Colonic mucosa (tissue), 4 donors: ENCODE results near the gene SPIN2B. TPM values are rescaled to one million over a fixed set of nuclear protein-coding genes. Genes with fewer than 3 reads are reported as not detected.

Source experiments
- DNase-seq: peaks from one replicate; pipeline ENCODE4 v3.0.0-alpha.2; 2020
- H3K27ac ChIP-seq: fragments of 200-600 bp; one replicate; pipeline ENCODE4 v1.8.0; 2021
- H3K27me3 ChIP-seq: fragments of 200-600 bp; one replicate; pipeline ENCODE4 v1.8.0; 2021
- H3K36me3 ChIP-seq: fragments of 200-600 bp; one replicate; pipeline ENCODE4 v1.8.0; 2021
- H3K4me1 ChIP-seq: fragments of 200-600 bp; one replicate; pipeline ENCODE4 v1.8.0; 2021; ENCODE audit warnings: mild to moderate bottlenecking
- H3K4me3 ChIP-seq: fragments of 200-600 bp; one replicate; pipeline ENCODE4 v1.8.0; 2021
- H3K9ac ChIP-seq, 2 donors: one replicate each; pipeline ENCODE4 v1.7.0; 2013; ENCODE audit warnings: control low read depth in 2 of 2, low read depth in 2 of 2, low read length in 2 of 2
- H3K9me3 ChIP-seq: fragments of 200-600 bp; one replicate; pipeline ENCODE4 v1.8.0; 2021
- CTCF ChIP-seq: fragments of 200-600 bp; IDR thresholded peaks from one replicate; pipeline ENCODE4 v1.8.0; 2022; ENCODE audit warnings: antibody characterized with exemption, mild to moderate bottlenecking
- intact Hi-C: fragments of 100-400 bp; cut with DNase I; formaldehyde crosslinking; loops from one replicate; pipeline ENCODE4 v1.14.1; 2022
- total RNA-seq, 2 donors: library from RNA; stranded (reverse); fragmentation: NEBNext Ultra II Directional in 1 of 2; extraction: Animal tissue kit (Norgen Biotek cat#: 25700) in 1 of 2; gene quantifications; one replicate each; pipeline ENCODE4 v1.2.1, GENCODE V29; 2021
- donor health status: healthy.
- donor health status: DM: no; HTN: no; CAD: no.
- donor health status: DM: no; HTN: no; CAD: no.

The SPIN2B gene
- total RNA-seq, 2 donors from 2014 or later = 9.9 to 10.2 TPM

GRCh38 chrX:57074458-57074857 lies 46.9 kb downstream of the SPIN2B start:
- Histone ChIP-seq H3K27ac (no peak overlapping the region), H3K9ac (no peak overlapping the region), H3K4me3 (no peak overlapping the region), H3K4me1 (no peaks in the 10 kb centered on the region), H3K36me3 (no peaks in the 10 kb centered on the region), H3K9me3 (no peaks in the 10 kb centered on the region), H3K27me3 (no peaks in the 10 kb centered on the region)
- no peak for DNase-seq
- intact Hi-C loops = no loop called here
- no peak for TF ChIP-seq CTCF

- no peak for TF ChIP-seq CTCF
- H3K27me3 ChIP-seq = no peaks in the 10 kb centered on the region
- no peak overlapping the region for H3K9ac ChIP-seq
- no peaks in the 10 kb centered on the region for H3K36me3 ChIP-seq
- H3K27ac ChIP-seq = no peak overlapping the region
- no peak overlapping the region for H3K4me3 ChIP-seq
- no peaks in the 10 kb centered on the region for H3K4me1 ChIP-seq
- DNase-seq = no peak
- intact Hi-C loops = no loop called here
- H3K9me3 ChIP-seq = no peaks in the 10 kb centered on the region
Observed at GRCh38 chrX:57070185-57070984, 51.0 kb downstream of the SPIN2B start.

Other genes with a start within 250 kb of the SPIN2B start
- 1 to 10 TPM; 5.7 to 6.9 TPM for gene SPIN3, start 126.0 kb downstream of the SPIN2B start, total RNA-seq
- gene SPIN2A, start 15.8 kb upstream of the SPIN2B start, total RNA-seq = under 1 TPM; 0.37 to 0.72 TPM
- 10 to 100 TPM in 1 of 2 donors, 1 to 10 TPM in 1; 5.6 to 11.3 TPM for gene FAAH2, start 165.2 kb upstream of the SPIN2B start, total RNA-seq